CD14-positive monocyte (primary cell): ENCODE measurements around the gene CPEB3. TPM values are rescaled to one million over a fixed set of nuclear protein-coding genes. Genes with fewer than 3 reads are reported as not detected.
"Not testable (repeated sequence)": the region's sequence is repeated elsewhere in the genome, so short reads cannot be mapped to it uniquely, and the experiment has no call there.

Experiments used
- DNase-seq, 3 donors: peaks; one replicate each; pipeline ENCODE4 v3.0.0-alpha.2; 2011 to 2022
- H2AFZ ChIP-seq: 2 replicates; pipeline ENCODE4 v1.6.0; 2012; ENCODE audit warnings: mild to moderate bottlenecking, low read depth, low read length, inconsistent platforms; ENCODE audit not compliant: insufficient read depth, poor library complexity, severe bottlenecking
- H3K27ac ChIP-seq, 2 donors: 1 replicate in 1 of 2; 2 replicates in 1 of 2; pipeline ENCODE4 v1.5.1; 2012 to 2013; ENCODE audit warnings: low read length in 2 of 2, control low read depth in 1 of 2, inconsistent platforms in 1 of 2, low read depth in 1 of 2, mild to moderate bottlenecking in 1 of 2
- H3K27me3 ChIP-seq, 2 donors: one replicate each; pipeline versions ENCODE4 v1.6.0 to v1.6.1; 2011 to 2013; ENCODE audit warnings: low read length in 2 of 2; ENCODE audit not compliant: control insufficient read depth in 2 of 2, insufficient read depth in 2 of 2
- H3K36me3 ChIP-seq, 2 donors: replicated peaks in 1 of 2; 1 replicate in 1 of 2; 2 replicates in 1 of 2; pipeline versions ENCODE4 v1.5.1 to v1.6.1; 2012 to 2013; ENCODE audit warnings: low read length in 2 of 2, control low read depth in 1 of 2, inconsistent platforms in 1 of 2, mild to moderate bottlenecking in 1 of 2; ENCODE audit not compliant: insufficient read depth in 2 of 2, control insufficient read depth in 1 of 2
- H3K4me1 ChIP-seq, 2 donors: 1 replicate in 1 of 2; 2 replicates in 1 of 2; pipeline versions ENCODE4 v1.5.1 to v1.6.1; 2012 to 2013; ENCODE audit warnings: low read length in 2 of 2, control low read depth in 1 of 2, inconsistent platforms in 1 of 2, mild to moderate bottlenecking in 1 of 2, moderate library complexity in 1 of 2; ENCODE audit not compliant: insufficient read depth in 2 of 2, control insufficient read depth in 1 of 2
- H3K4me2 ChIP-seq: replicated peaks from 2 replicates; pipeline ENCODE3; 2012; ENCODE audit warnings: low read length, moderate library complexity, mild to moderate bottlenecking; ENCODE audit not compliant: poor library complexity, severe bottlenecking; ENCODE audit errors: extremely low read depth
- H3K4me3 ChIP-seq, 3 experiments: fragments of 200-600 bp in 1 of 3; sonication (generic) in 1 of 3; replicated peaks in 1 of 3; 1 replicate in 2 of 3; 2 replicates in 1 of 3; pipeline ENCODE4 v1.5.1; 2011 to 2013; ENCODE audit warnings: low read length in 3 of 3, mild to moderate bottlenecking in 3 of 3, control low read depth in 2 of 3, low read depth in 2 of 3, inconsistent platforms in 1 of 3, moderate library complexity in 1 of 3
- H3K79me2 ChIP-seq: 2 replicates; pipeline ENCODE4 v1.6.0; 2012; ENCODE audit warnings: mild to moderate bottlenecking, control low read depth, inconsistent platforms, low read length, moderate library complexity; ENCODE audit not compliant: insufficient read depth
- H3K9ac ChIP-seq: 2 replicates; pipeline ENCODE4 v1.6.0; 2017; ENCODE audit warnings: low read length, mild to moderate bottlenecking; ENCODE audit not compliant: insufficient read depth, poor library complexity, severe bottlenecking
- H3K9me3 ChIP-seq, 2 donors: replicated peaks in 1 of 2; 1 replicate in 1 of 2; 2 replicates in 1 of 2; pipeline versions ENCODE4 v1.5.1 to v1.6.1; 2012 to 2013; ENCODE audit warnings: low read length in 2 of 2, control low read depth in 1 of 2; ENCODE audit not compliant: control insufficient read depth in 1 of 2, insufficient read depth in 1 of 2
- H4K20me1 ChIP-seq: 2 replicates; pipeline ENCODE4 v1.6.0; 2012; ENCODE audit warnings: mild to moderate bottlenecking, low read length, control low read depth, moderate library complexity; ENCODE audit not compliant: insufficient read depth
- H3K27ac Mint-ChIP-seq, 7 donors: one replicate each; pipeline ENCODE4 v1.8.0; 2020; ENCODE audit warnings: mild to moderate bottlenecking in 7 of 7, mixed read lengths in 7 of 7, moderate library complexity in 6 of 7, inconsistent platforms in 2 of 7
- H3K27me3 Mint-ChIP-seq, 3 donors: one replicate each; pipeline ENCODE4 v1.8.0; 2021 to 2022; ENCODE audit warnings: low read depth in 3 of 3, mild to moderate bottlenecking in 3 of 3, mixed read lengths in 3 of 3, moderate library complexity in 3 of 3, inconsistent platforms in 1 of 3
- H3K36me3 Mint-ChIP-seq, 2 donors: one replicate each; pipeline ENCODE4 v1.8.0; 2020; ENCODE audit warnings: mixed read lengths in 2 of 2, inconsistent platforms in 1 of 2, mild to moderate bottlenecking in 1 of 2
- H3K4me1 Mint-ChIP-seq: one replicate; pipeline ENCODE4 v1.8.0; 2020; ENCODE audit warnings: mild to moderate bottlenecking, mixed read lengths
- H3K4me3 Mint-ChIP-seq, 2 donors: one replicate each; pipeline ENCODE4 v1.8.0; 2020; ENCODE audit warnings: mild to moderate bottlenecking in 2 of 2, mixed read lengths in 2 of 2, moderate library complexity in 1 of 2
- H3K9me3 Mint-ChIP-seq, 7 donors: one replicate each; pipeline ENCODE4 v1.8.0; 2020 to 2022; ENCODE audit warnings: mixed read lengths in 7 of 7, mild to moderate bottlenecking in 6 of 7, moderate library complexity in 6 of 7, inconsistent platforms in 2 of 7
- WGBS: methylation state at CpG from one replicate; pipeline ENCODE4 v1.1.5; 2013; ENCODE audit warnings: missing lambda C conversion rate; ENCODE audit not compliant: insufficient coverage; 5-methylcytosine and 5-hydroxymethylcytosine counted together
- intact Hi-C, 2 donors: fragments of 100-400 bp; cut with micrococcal nuclease; formaldehyde crosslinking; loops; one replicate each; pipeline versions ENCODE4 v1.15.0 to v1.15.1; 2023
- polyA minus RNA-seq: library from RNA; depleted of rRNA, polyadenylated mRNA; stranded (reverse); fragments of >200 nt; gene quantifications from 2 replicates; pipeline ENCODE4 v1.2.3, GENCODE V29; 2012
- polyA plus RNA-seq, 3 donors: library from polyadenylated mRNA; depleted of rRNA in 1 of 3; unstranded in 2 of 3; stranded (reverse) in 1 of 3; fragments of 300-500 nt in 2 of 3; fragments of >200 nt in 1 of 3; fragmentation: Illumina TruSeq in 2 of 3; gene quantifications; 1 replicate in 2 of 3; 2 replicates in 1 of 3; pipeline ENCODE4 v1.2.3, GENCODE V29; 2012 to 2021
- total RNA-seq, 12 experiments: library from RNA in 1 of 12; stranded (reverse) in 1 of 12; fragments of 120-200 nt in 1 of 12; gene quantifications; one replicate each; pipeline ENCODE4 v1.2.4 and lab custom pipeline; 2013 to 2026; ENCODE audit warnings: mixed read lengths in 6 of 12, inconsistent platforms in 1 of 12
- TF ChIP-seq, protein P1 (sequence below): fragments of 200-600 bp; IDR thresholded peaks from one replicate; pipeline ENCODE4 v1.8.0; 2022; ENCODE audit warnings: antibody characterized with exemption, mild to moderate bottlenecking

Gene CPEB3
- total RNA-seq (2013) = 2.6 TPM
- polyA plus RNA-seq (1 to 10 TPM; 1.8 to 2.9 (median 2.1) TPM), polyA minus RNA-seq (2.5 and 4.3 TPM in 2 replicates), total RNA-seq (lab: John Stamatoyannopoulos, UW) (4.5 to 18.8 (median 14.0) reads per million in 11 experiments)

DNA sequence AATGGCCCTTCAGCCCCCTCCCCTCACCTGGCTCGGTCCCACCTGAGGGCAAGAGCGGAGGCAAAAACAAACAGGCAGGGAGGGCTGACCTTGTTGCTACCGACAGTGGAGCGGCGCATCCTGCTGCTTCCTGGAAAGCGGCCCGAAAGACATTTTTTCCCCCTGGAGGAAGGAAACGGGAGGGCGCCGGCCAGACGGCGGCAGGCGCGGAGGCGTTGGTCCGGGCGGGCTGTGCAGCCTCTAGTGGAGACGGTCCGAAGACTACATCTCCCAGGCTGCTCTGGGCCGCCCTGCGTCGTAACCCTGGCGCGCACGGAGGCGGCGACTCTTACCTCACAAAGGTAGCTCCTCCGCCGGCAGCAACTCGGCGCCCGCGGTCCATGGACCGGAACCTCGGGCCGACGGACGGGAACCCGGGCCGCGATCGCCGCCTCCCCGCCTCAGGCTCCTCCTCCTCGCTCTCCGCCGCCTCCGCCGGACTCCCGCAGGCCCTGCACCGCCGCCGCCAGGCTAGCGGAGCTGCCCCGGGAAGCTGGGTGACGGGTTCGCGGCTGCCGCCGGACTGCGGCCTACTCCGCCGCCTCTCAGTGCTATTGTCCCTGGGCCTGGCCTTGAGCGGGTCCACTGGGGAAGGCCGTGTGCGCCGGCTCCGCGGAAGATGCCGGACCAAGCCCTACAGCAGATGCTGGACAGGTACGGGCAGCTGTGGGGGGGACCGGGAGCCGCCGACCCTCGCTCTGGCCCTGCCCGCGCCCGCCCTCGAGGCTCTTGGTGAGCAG is at the start of gene CPEB3, which contains the start of gene MARCHF5:
Gene CPEB3 (minus strand): TSS at position 242 of the 779 bp plus-strand sequence. CDS start 50,728 bp downstream, outside the sequence.
Gene MARCHF5 (plus strand): TSS at position 331 of the 779 bp plus-strand sequence. CDS start 328 bp downstream, at position 659.
- H3K4me3 ChIP-seq = peak within 1 kb of the TSS; percentile 68 to 93 (median 89)
- H3K9me3 ChIP-seq = no peaks in the 10 kb centered on the region
- TF ChIP-seq, protein P1, sequence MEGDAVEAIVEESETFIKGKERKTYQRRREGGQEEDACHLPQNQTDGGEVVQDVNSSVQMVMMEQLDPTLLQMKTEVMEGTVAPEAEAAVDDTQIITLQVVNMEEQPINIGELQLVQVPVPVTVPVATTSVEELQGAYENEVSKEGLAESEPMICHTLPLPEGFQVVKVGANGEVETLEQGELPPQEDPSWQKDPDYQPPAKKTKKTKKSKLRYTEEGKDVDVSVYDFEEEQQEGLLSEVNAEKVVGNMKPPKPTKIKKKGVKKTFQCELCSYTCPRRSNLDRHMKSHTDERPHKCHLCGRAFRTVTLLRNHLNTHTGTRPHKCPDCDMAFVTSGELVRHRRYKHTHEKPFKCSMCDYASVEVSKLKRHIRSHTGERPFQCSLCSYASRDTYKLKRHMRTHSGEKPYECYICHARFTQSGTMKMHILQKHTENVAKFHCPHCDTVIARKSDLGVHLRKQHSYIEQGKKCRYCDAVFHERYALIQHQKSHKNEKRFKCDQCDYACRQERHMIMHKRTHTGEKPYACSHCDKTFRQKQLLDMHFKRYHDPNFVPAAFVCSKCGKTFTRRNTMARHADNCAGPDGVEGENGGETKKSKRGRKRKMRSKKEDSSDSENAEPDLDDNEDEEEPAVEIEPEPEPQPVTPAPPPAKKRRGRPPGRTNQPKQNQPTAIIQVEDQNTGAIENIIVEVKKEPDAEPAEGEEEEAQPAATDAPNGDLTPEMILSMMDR = peak; percentile 75
- intact Hi-C loops = loop anchor here (2.0 to 5.0 kb wide), 3 partner anchors 50 to 204 kb away; no protein-coding TSS in a partner anchor
- H3K4me1 ChIP-seq = peaks cover 10 to 27% of the 10 kb centered on the region in 2 donors
- H3K36me3 Mint-ChIP-seq = peaks cover 10 to 16% of the 10 kb centered on the region in 2 donors
- H4K20me1 ChIP-seq = peaks cover 34% of the 10 kb centered on the region
- peaks cover 2 to 5% (median 3%) of the 10 kb centered on the region in 3 donors for H3K27me3 Mint-ChIP-seq
- no peaks in the 10 kb centered on the region for H3K9me3 Mint-ChIP-seq
- peak within 1 kb of the TSS; percentile 94 for H2AFZ ChIP-seq
- peak within 1 kb of the TSS; percentile 93 to 96 for H3K4me3 Mint-ChIP-seq
- peak within 1 kb of the TSS; percentile 60 to 92 (median 85) for H3K27ac Mint-ChIP-seq
- H3K9ac ChIP-seq = peak within 1 kb of the TSS; percentile 94
- H3K27me3 ChIP-seq = no peaks in the 10 kb centered on the region
- H3K27ac ChIP-seq = peak within 1 kb of the TSS; percentile 69 to 89
- H3K4me1 Mint-ChIP-seq = peaks cover 24% of the 10 kb centered on the region
- H3K36me3 ChIP-seq = peaks cover 7 to 15% of the 10 kb centered on the region in 2 donors
- peak within 1 kb of the TSS; percentile 88 for H3K4me2 ChIP-seq
- H3K79me2 ChIP-seq = peaks cover 66% of the 10 kb centered on the region
- under 1% methylated on average over 78 of the region's 79 CpGs for WGBS
- DNase-seq = peak; percentile 93 to 95 (median 94)

DNA sequence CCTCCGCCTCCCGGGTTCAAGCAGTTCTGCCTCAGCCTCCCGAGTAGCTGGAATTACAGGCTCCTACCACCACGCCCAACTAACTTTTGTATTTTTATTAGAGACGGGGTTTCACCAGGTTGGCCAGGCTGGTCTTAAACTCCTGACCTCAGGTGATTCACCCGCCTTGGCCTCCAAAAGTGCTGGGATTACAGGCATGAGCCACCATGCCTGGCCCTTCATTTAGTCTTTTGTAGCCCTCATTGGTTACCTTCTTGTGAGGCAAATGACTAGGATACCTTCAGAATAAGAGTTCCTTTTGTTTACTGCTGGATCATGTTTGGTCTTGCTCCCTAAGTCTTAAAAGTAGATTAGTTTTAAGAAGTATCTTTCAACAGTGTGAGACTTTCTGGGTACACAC is 39.0 kb upstream of the CPEB3 start:
- H3K27ac ChIP-seq, H3K4me2 ChIP-seq, H3K9me3 Mint-ChIP-seq, H2AFZ ChIP-seq, H3K9me3 ChIP-seq, H3K27me3 Mint-ChIP-seq, H3K9ac ChIP-seq, H3K36me3 ChIP-seq, H3K4me3 Mint-ChIP-seq, H3K4me3 ChIP-seq, H3K4me1 ChIP-seq, DNase-seq, H3K27me3 ChIP-seq, intact Hi-C loops: not testable (repeated sequence)
- H3K79me2 ChIP-seq = peaks cover 26% of the 10 kb centered on the region
- peaks cover 42% of the 10 kb centered on the region for H4K20me1 ChIP-seq
- peaks cover 11% of the 10 kb centered on the region for H3K4me1 Mint-ChIP-seq
- H3K36me3 Mint-ChIP-seq = peaks cover 12 to 31% of the 10 kb centered on the region in 2 donors
- peak overlapping the region in 2 of 7 donors; percentile 18 to 34 for H3K27ac Mint-ChIP-seq
- WGBS = 94% methylated on average over 6 of the region's 6 CpGs
